SU-DHL-6 (cell line): Measurements from ENCODE around the gene CNGA4.

ENCODE experiments used
- CTCF ChIP-seq: fragments of 200-600 bp; sonication (generic); IDR thresholded peaks from one replicate; pipeline ENCODE4 v1.5.1; 2017; ENCODE audit warnings: antibody characterized with exemption, mild to moderate bottlenecking, low read length, moderate library complexity; ENCODE audit not compliant: insufficient read depth, poor library complexity, severe bottlenecking
- EZH2phosphoT487 ChIP-seq: fragments of 200-600 bp; sonication (generic), shearing (Covaris generic); conservative IDR thresholded peaks from 2 replicates; pipeline ENCODE4 v1.6.1; 2018; ENCODE audit warnings: mild to moderate bottlenecking, antibody characterized with exemption, low read length, moderate library complexity, mixed read lengths

GRCh38 chr11:6206456-6207180, 32.3 kb upstream of the CNGA4 start:
- TF ChIP-seq CTCF (no peak), EZH2phosphoT487 (no peak)
